Loucy (cell line): ENCODE measurements around the gene ATP11A.

Source experiments
- CTCF ChIP-seq: fragments of 200-600 bp; sonication (generic); conservative IDR thresholded peaks from 2 replicates; pipeline ENCODE4 v1.5.1; 2014; ENCODE audit warnings: mild to moderate bottlenecking, antibody characterized with exemption, low read length
- EZH2phosphoT487 ChIP-seq: fragments of 200-600 bp; IDR thresholded peaks from 2 replicates; pipeline ENCODE4 v1.6.1; 2018; ENCODE audit warnings: antibody characterized with exemption, mild to moderate bottlenecking, moderate library complexity, borderline replicate concordance

GRCh38 chr13:112772539-112772909 lies 82.7 kb downstream of the ATP11A start:
- TF ChIP-seq EZH2phosphoT487, result no peak
- no peak for TF ChIP-seq CTCF
